ENCODE data around the gene FBXW12. TPM values are rescaled to one million over a fixed set of nuclear protein-coding genes. Genes with fewer than 3 reads are reported as not detected.

The FBXW12 gene
- total RNA-seq, 1 experiment from 2014 or later: 0.74 TPM

GRCh38 chr3:48409291-48410201, 37.5 kb downstream of the FBXW12 start:
- Histone ChIP-seq H2AFZ (ENCODE audit: low read length) (no peak overlapping the region), H3K27me3 (ENCODE audit: insufficient read depth, low read length) (no peaks in the 10 kb centered on the region), H3K18ac (ENCODE audit: insufficient read length, low read depth, low read length) (no peak overlapping the region), H3K79me1 (ENCODE audit: insufficient read depth, low read depth, low read length, poor library complexity, severe bottlenecking) (no peaks in the 10 kb centered on the region), H3K9me3 (ENCODE audit: control insufficient read depth, low read depth, low read length) (no peaks in the 10 kb centered on the region), H3K23me2 (ENCODE audit: insufficient read length, low read depth, low read length, poor library complexity, severe bottlenecking) (no peaks in the 10 kb centered on the region), H2BK120ac (ENCODE audit: low read depth, low read length, poor library complexity, severe bottlenecking) (no peak overlapping the region), H4K8ac (replicated peaks; ENCODE audit: insufficient read length, low read depth, low read length) (no peak overlapping the region), H4K91ac (ENCODE audit: insufficient read length, low read depth, low read length) (no peak overlapping the region), H3T11ph (ENCODE audit: low read length) (no peak overlapping the region), H4K20me1 (ENCODE audit: control insufficient read depth, insufficient read depth, insufficient read length) (no peaks in the 10 kb centered on the region), H3K23ac (ENCODE audit: insufficient read length, low read depth, low read length) (no peak overlapping the region), H3K9ac (ENCODE audit: extremely low read depth, insufficient read length, low read length) (no peak overlapping the region), H3K79me2 (ENCODE audit: insufficient read depth, low read length) (no peaks in the 10 kb centered on the region), H3K27ac (ENCODE audit: insufficient read length, low read depth, low read length) (no peak overlapping the region), H2BK12ac (ENCODE audit: insufficient read length, low read depth, low read length) (no peak overlapping the region), H2BK5ac (ENCODE audit: insufficient read length, low read length) (no peak overlapping the region), H2BK20ac (ENCODE audit: low read depth, low read length, poor library complexity, severe bottlenecking) (no peak overlapping the region), H2BK15ac (ENCODE audit: low read depth, low read length) (no peak overlapping the region), H3K56ac (ENCODE audit: insufficient read length, low read depth, low read length) (no peak overlapping the region), H3K4me2 (ENCODE audit: insufficient read depth, insufficient read length, low read length) (no peak overlapping the region), H3K14ac (ENCODE audit: insufficient read depth, low read length) (no peak overlapping the region), H2AK5ac (ENCODE audit: insufficient read length, low read length) (no peak overlapping the region), H3K4ac (ENCODE audit: low read depth, low read length) (no peak overlapping the region), H4K5ac (ENCODE audit: insufficient read length, low read depth, low read length) (no peak overlapping the region), H3K4me1 (ENCODE audit: insufficient read depth, low read length) (no peaks in the 10 kb centered on the region)
- no CpG with 5 or more reads among the region's 31 CpGs for WGBS (ENCODE audit: extremely low coverage, insufficient read length, low lambda C conversion rate)
- Mint-ChIP-seq H3K27me3 (ENCODE audit: low read depth) (no peaks in the 10 kb centered on the region; the same call in 1 of the 2 replicates), H3K36me3 (ENCODE audit: insufficient read depth in 1 of 3, low read depth in 3 of 3) (peaks cover 63 to 97% (median 93%) of the 10 kb centered on the region in 3 experiments), H3K27ac (peak overlapping the region in 1 of 3 experiments; percentile 91; a peak in 2 of 7 replicates), H3K9me3 (no peaks in the 10 kb centered on the region), H3K4me1 (no peaks in the 10 kb centered on the region), H3K4me3 (no peak overlapping the region)
- DNase-seq: peak; percentile 25
- TF ChIP-seq, protein P1, sequence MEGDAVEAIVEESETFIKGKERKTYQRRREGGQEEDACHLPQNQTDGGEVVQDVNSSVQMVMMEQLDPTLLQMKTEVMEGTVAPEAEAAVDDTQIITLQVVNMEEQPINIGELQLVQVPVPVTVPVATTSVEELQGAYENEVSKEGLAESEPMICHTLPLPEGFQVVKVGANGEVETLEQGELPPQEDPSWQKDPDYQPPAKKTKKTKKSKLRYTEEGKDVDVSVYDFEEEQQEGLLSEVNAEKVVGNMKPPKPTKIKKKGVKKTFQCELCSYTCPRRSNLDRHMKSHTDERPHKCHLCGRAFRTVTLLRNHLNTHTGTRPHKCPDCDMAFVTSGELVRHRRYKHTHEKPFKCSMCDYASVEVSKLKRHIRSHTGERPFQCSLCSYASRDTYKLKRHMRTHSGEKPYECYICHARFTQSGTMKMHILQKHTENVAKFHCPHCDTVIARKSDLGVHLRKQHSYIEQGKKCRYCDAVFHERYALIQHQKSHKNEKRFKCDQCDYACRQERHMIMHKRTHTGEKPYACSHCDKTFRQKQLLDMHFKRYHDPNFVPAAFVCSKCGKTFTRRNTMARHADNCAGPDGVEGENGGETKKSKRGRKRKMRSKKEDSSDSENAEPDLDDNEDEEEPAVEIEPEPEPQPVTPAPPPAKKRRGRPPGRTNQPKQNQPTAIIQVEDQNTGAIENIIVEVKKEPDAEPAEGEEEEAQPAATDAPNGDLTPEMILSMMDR (conservative IDR thresholded peaks at IDR 0.05): no peak
